Measurements from ENCODE around the gene CIBAR2. TPM values are rescaled to one million over a fixed set of nuclear protein-coding genes. Genes with fewer than 3 reads are reported as not detected.

Gene CIBAR2
- total RNA-seq, 1 experiment from 2014 or later = not detected

DNA sequence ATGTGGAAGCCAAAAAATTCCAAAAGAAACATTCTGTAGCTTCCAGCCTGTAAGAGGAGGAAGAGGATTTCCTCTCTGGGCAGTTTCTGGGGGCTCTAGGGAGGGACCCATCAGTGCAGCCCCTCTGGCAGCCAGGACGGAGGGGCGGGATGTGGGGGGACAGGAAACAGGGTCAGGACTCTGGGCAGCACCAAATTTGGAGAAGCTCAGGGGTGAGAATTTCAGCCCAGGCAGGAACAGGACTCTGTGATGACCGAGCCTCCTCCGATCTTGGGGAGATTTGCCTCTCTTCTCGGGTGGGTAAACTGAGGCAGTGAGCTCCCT lies 18.4 kb upstream of the CIBAR2 start:
- H2AFZ ChIP-seq (ENCODE audit: low read length) = no peak overlapping the region
- H3K23me2 ChIP-seq (ENCODE audit: insufficient read length, low read depth, low read length, poor library complexity, severe bottlenecking) = no peaks in the 10 kb centered on the region
- H3K4me1 Mint-ChIP-seq = peaks cover 22 to 31% of the 10 kb centered on the region in 2 experiments
- H2BK15ac ChIP-seq (ENCODE audit: low read depth, low read length) = no peak overlapping the region
- no peak overlapping the region for H3K56ac ChIP-seq (ENCODE audit: insufficient read length, low read depth, low read length)
- no peak overlapping the region for H3K4me3 Mint-ChIP-seq
- no peaks in the 10 kb centered on the region for H3K79me1 ChIP-seq (ENCODE audit: insufficient read depth, low read depth, low read length, poor library complexity, severe bottlenecking)
- no peak overlapping the region for H3T11ph ChIP-seq (ENCODE audit: low read length)
- H3K27me3 ChIP-seq (ENCODE audit: insufficient read depth, low read length) = no peaks in the 10 kb centered on the region
- peaks cover 5% of the 10 kb centered on the region for H3K27me3 Mint-ChIP-seq (ENCODE audit: low read depth)
- no peak overlapping the region for H2BK12ac ChIP-seq (ENCODE audit: insufficient read length, low read depth, low read length)
- H3K79me2 ChIP-seq (ENCODE audit: insufficient read depth, low read length) = no peaks in the 10 kb centered on the region
- H3K27ac ChIP-seq (ENCODE audit: insufficient read length, low read depth, low read length) = no peak overlapping the region
- no CpG with 5 or more reads among the region's 5 CpGs for WGBS (ENCODE audit: extremely low coverage, insufficient read length, low lambda C conversion rate)
- H4K91ac ChIP-seq (ENCODE audit: insufficient read length, low read depth, low read length) = no peak overlapping the region
- no peak overlapping the region for H2BK5ac ChIP-seq (ENCODE audit: insufficient read length, low read length)
- no peak overlapping the region for H2BK120ac ChIP-seq (ENCODE audit: low read depth, low read length, poor library complexity, severe bottlenecking)
- no peak overlapping the region for H3K18ac ChIP-seq (ENCODE audit: insufficient read length, low read depth, low read length)
- H3K9me3 ChIP-seq (ENCODE audit: control insufficient read depth, low read depth, low read length) = no peaks in the 10 kb centered on the region
- H4K8ac ChIP-seq (replicated peaks; ENCODE audit: insufficient read length, low read depth, low read length) = no peak overlapping the region
- no peaks in the 10 kb centered on the region for H3K36me3 Mint-ChIP-seq (ENCODE audit: insufficient read depth in 1 of 3, low read depth in 3 of 3)
- H3K23ac ChIP-seq (ENCODE audit: insufficient read length, low read depth, low read length) = no peak overlapping the region
- no peak overlapping the region for H3K14ac ChIP-seq (ENCODE audit: insufficient read depth, low read length)
- no peak overlapping the region for H3K9ac ChIP-seq (ENCODE audit: extremely low read depth, insufficient read length, low read length)
- H4K5ac ChIP-seq (ENCODE audit: insufficient read length, low read depth, low read length) = no peak overlapping the region
- H3K4me2 ChIP-seq (ENCODE audit: insufficient read depth, insufficient read length, low read length) = no peak overlapping the region
- no peaks in the 10 kb centered on the region for H3K9me3 Mint-ChIP-seq
- no peak overlapping the region for H2BK20ac ChIP-seq (ENCODE audit: low read depth, low read length, poor library complexity, severe bottlenecking)
- peak overlapping the region in 1 of 3 experiments; percentile 80; a peak in 1 of 7 replicates for H3K27ac Mint-ChIP-seq
- no peak for TF ChIP-seq CTCF (conservative IDR thresholded peaks at IDR 0.05)
- H3K4me1 ChIP-seq (ENCODE audit: insufficient read depth, low read length) = peaks cover 3% of the 10 kb centered on the region; the same call in 1 of the 2 replicates
- no peak for DNase-seq
- H2AK5ac ChIP-seq (ENCODE audit: insufficient read length, low read length) = no peak overlapping the region
- H4K20me1 ChIP-seq (ENCODE audit: control insufficient read depth, insufficient read depth, insufficient read length) = no peaks in the 10 kb centered on the region
- no peak overlapping the region for H3K4ac ChIP-seq (ENCODE audit: low read depth, low read length)

Data from H9 (cell line).